HG02981 (cell line): Measurements from ENCODE around the gene JARID2.

Experiments used
- ATAC-seq: cut with Tn5 transposase; IDR thresholded peaks from one replicate; pipeline ENCODE4 v1.9.1; 2021; ENCODE audit warnings: mild to moderate bottlenecking, moderate library complexity; ENCODE audit not compliant: unreplicated experiment

The JARID2 gene

GRCh38 chr6:15553031-15553430 is 307.2 kb downstream of the JARID2 start:
- ATAC-seq: no peak

GRCh38 chr6:15553736-15554294 is 307.9 kb downstream of the JARID2 start:
- no peak for ATAC-seq

GRCh38 chr6:15554728-15555100 is 308.8 kb downstream of the JARID2 start:
- ATAC-seq: no peak

GRCh38 chr6:15555101-15556038 is 309.5 kb downstream of the JARID2 start:
- no peak for ATAC-seq

GRCh38 chr6:15556711-15557110 is 310.8 kb downstream of the JARID2 start:
- no peak for ATAC-seq

- ATAC-seq: no peak
Observed at GRCh38 chr6:15557174-15557573, 311.3 kb downstream of the JARID2 start.

GRCh38 chr6:15560713-15561112 is 314.8 kb downstream of the JARID2 start:
- ATAC-seq: no peak

- ATAC-seq: no peak
Observed at GRCh38 chr6:15561447-15562199, 315.8 kb downstream of the JARID2 start.

GRCh38 chr6:15562977-15563376 is 317.1 kb downstream of the JARID2 start:
- ATAC-seq: no peak

- ATAC-seq: no peak
Observed at GRCh38 chr6:15569035-15569995, 323.4 kb downstream of the JARID2 start.

GRCh38 chr6:15570171-15570570 is 324.3 kb downstream of the JARID2 start:
- no peak for ATAC-seq
